Stimulated activated CD8-positive, alpha-beta memory T cell treated with anti-CD3 and anti-CD28 coated beads, Interleukin-4, amount 100 ng/mL, for 1 hour (primary cell): Measurements from ENCODE around the gene ZNF410.

Experiments
- DNase-seq, 2 donors: peaks; one replicate each; pipeline ENCODE4 v3.0.0-alpha.2; 2020; ENCODE audit warnings: low read depth in 2 of 2, low spot score in 1 of 2

The ZNF410 gene

DNA sequence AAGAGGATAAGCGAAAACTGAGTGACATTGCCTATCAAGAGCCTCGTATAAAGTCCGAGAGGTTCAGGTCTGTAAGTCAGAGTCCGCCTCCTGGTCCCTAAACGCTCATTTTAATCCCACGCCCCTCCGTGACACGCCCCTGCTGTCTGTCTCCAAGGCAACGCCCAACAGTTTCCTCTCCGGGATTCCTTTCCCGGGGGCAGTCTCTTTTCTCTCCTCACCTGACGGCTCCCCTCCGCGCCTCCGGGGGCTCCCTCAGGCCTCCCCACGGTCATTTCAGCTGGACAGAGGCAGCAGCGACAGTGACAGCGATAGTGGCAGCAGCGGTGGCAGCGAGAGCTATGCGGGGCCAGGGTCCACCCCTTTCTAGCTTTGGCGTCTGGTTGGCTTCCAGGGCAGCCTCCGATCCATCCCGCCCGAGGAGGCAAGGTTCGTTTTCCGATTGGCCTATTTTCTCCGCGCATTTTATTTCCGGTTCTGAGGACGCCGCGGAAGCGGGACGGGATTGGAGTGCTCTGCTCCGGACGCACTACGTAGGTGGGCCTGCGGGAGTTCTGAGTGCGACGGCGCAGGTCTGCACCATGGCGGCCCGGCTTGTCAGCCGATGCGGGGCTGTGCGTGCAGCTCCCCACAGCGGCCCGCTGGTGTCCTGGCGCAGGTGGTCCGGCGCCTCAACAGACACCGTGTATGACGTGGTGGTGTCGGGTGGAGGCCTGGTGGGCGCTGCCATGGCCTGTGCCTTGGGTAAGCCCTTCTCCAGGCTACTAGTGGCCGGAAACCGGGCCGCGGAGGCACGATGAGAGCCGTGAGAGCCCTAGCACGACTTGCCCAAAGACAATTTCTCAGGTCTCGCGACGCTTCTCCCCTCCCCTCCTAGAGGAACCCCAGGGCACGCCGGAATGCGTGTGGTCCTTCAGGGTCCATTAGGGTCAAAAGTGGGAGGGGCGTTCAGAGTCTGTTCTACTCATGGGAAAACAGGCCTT lies 63.4 kb downstream of the ZNF410 start, which contains the start of the genes COQ6 and FAM161B:
COQ6 (plus strand) TSS at position 551 of the 983 bp plus-strand sequence; CDS start at position 582, 31 bp downstream.
FAM161B (minus strand) TSS at position 343 of the 983 bp plus-strand sequence; CDS start at position 275, 68 bp downstream.
- DNase-seq: peak; percentile 65 to 80

DNA sequence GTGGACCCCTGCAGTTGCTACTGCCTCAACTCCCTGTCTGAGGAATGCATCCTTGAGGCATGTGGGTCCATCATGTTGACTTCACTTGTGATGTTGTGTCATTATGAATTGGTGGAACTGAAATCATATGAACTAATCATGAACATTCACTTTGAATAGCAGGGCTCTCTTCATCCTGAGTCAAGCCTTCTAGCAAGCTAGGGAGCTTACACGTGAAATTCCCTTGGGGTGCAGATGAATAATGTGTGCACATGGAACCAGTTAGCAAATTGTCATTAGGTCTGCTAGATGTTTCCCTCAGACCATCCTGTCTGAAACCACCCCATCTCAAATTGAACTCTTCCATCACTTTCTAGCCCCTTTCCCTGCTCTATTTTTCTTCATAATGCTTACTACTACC lies 67.1 kb downstream of the ZNF410 start:
- no peak for DNase-seq

DNA sequence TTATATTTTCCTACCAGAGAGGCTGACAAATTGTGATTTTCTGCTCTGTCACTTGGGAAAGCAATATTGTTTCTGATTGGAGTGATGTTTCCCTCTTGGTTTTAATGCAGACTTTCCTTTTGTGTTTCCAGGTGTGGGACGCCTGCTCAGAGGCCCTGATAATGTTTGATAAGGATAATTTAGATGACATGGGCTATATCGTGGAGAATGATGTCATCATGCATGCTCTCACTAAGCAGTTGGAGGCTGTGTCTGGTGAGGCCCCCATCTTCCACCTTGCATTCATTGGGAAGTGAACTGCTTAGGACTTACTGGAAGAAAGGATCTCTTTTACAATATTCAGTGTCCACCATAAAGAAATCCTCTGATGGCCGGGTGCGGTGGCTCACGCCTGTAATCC lies 69.0 kb downstream of the ZNF410 start:
- no peak for DNase-seq

DNA sequence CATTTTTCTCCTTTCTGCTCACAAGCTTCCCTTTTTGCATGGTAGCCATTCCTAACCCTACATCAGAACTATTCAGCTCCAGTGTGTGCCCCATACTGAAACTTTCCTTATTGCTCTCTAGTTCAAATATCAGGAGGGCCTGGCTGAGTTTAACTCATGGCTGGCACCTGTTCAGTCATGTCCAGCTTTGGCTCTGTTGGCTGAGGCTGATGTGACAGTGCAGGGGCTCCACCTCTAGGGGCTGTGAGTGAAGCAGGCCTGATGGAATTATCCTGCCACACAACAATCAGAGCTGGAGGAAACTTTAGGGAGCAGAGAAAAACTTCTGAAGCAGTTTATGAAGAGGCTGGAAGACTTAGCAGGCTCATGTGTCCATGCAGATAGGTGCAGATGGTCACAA lies 71.9 kb downstream of the ZNF410 start:
- DNase-seq: no peak

DNA sequence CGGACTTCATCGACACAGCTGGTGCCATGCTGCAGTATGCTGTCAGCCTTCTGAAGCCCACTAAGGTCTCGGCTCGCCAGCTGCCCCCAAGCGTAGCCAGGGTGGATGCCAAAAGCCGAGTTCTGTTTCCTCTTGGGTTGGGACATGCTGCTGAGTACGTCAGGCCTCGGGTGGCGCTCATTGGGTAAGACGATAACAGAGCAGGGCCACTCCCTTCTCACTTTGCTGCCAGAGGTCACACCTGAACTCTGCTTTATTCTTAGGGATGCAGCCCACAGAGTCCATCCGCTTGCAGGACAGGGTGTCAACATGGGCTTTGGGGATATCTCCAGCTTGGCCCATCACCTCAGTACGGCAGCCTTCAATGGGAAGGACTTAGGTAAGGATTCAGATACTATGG lies 74.5 kb downstream of the ZNF410 start:
- no peak for DNase-seq

DNA sequence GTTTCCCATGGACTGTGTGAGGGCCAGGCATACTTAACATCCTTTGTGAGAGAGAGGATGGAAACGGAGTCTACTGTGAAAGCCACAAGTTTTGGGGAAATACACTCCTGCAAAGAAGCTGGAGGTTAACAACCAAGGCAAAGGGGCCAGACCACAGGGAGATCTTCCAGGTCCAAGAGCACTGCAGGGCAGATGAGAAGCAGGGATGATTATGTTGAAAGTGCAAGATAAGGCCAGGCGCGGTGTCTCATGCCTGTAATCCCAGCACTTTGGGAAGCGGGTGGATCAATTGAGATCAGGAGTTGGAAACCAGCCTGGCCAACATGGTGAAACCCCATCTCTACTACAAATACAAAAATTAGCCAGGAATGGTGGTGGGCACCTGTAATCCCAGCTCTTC lies 78.6 kb downstream of the ZNF410 start:
- no peak for DNase-seq

DNA sequence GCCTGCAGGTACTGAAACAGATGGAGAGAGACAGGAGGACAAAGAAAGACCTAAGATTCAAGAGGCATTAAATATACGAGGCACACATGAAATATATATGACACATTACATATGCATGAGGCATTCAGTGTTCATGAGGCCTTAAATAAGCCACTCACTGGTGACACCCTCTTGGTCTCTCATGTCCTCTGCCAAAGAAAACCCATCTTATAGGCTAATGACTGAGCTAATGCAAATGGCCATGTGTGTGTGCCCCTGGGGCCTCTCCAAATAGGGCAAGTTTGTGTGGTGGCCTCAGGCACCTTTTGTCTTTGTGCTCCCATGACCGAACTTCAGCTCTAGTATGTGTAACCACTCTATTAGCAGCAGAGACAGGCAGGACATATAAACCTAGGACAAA lies 82.2 kb downstream of the ZNF410 start:
- no peak for DNase-seq

DNA sequence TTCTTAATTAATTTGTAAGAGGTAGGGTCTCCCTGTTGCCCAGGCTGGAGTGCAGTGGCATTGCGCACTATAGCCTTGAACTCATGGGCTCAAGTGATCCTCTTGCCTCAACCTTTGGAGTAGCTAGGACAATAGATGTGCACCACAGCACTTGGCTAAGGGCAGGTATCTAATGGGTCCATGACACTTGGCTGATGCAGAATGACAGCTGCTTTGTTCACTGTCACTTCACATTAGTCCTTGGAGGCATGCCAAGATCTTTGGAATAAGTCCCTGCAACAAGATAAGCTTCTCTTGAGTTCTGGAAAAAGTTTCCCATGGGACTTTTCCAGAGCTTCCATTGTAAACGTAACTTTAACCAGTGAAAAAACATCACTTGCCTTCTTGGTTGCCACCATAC lies 86.8 kb downstream of the ZNF410 start:
- DNase-seq: no peak

DNA sequence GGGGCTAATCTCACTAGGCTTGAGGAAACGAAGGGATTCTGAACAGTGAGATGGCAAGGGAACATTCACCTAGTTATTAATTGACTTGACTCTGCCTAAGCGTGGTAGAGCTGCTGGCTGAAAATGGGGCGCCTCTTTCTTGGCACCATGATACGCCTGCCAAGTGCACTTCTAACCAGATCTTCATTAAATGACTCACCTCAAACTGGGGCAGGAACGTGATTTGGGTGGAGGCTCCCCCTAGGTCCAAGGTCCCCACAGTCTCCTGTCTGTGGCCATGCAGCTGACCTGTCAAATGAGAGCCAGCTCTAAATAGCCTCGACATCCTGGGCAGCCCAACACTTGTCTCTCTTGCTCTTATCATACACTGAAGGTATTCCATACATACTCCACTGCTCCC lies 89.5 kb downstream of the ZNF410 start:
- DNase-seq: no peak

DNA sequence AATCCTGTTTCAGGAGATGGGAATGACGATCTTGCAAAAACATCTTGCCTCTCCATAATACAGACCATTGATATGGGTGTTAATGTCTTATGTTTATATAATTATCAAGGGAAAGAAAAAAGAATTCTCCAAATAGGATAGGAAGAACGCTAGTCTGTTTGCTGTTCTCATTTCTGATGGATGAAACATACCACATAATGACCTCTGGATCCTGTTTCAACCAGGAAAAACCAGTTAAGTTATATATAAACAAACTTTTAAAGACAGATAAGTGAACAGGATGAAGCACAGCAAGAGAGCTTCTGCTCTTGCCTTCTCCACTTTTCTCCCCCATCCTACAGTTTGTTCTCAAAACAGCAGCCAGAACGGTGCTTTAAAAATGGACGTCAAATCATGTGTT lies 91.2 kb downstream of the ZNF410 start:
- no peak for DNase-seq
